ENCODE measurements around the gene PSME1. TPM values are rescaled to one million over a fixed set of nuclear protein-coding genes. Genes with fewer than 3 reads are reported as not detected.

Gene PSME1
- total and polyA plus RNA-seq, 2 of the 13 experiments (the other 11 are each of a cell fraction or from before 2014, with no cell fraction given) = 159 to 608 TPM

- TF ChIP-seq NFAT5 (CRISPR knock-in tag; IDR thresholded peaks at IDR 0.05) (peak; percentile 90), GFI1 (CRISPR knock-in tag; IDR thresholded peaks at IDR 0.05; ENCODE audit: borderline replicate concordance) (peak; percentile 90), ZNF274 (CRISPR knock-in tag; IDR thresholded peaks at IDR 0.05) (peak; percentile 99), E2F2 (CRISPR knock-in tag; IDR thresholded peaks at IDR 0.05; ENCODE audit: borderline replicate concordance) (peak; percentile 98; the same call in 1 of the 2 replicates), GATAD2A (CRISPR knock-in tag; IDR thresholded peaks at IDR 0.05) (peak; percentile 89; the same call in 1 of the 2 replicates), TBP (CRISPR knock-in tag; IDR thresholded peaks at IDR 0.05) (no peak), EP300 (IDR thresholded peaks at IDR 0.05; ENCODE audit: low read depth in 2 of 2, low read length in 2 of 2) (peak in 1 of 2 experiments; percentile 77; a peak in 2 of 4 replicates), EP300 (CRISPR knock-in tag; IDR thresholded peaks at IDR 0.05; ENCODE audit: borderline replicate concordance) (peak; percentile 82), ZNF839 (CRISPR knock-in tag; IDR thresholded peaks at IDR 0.05; ENCODE audit: borderline replicate concordance) (peak; percentile 95), ZNF207 (IDR thresholded peaks at IDR 0.05; ENCODE audit: borderline replicate concordance) (no peak), SOX6 (IDR thresholded peaks at IDR 0.05) (no peak), SOX6 (CRISPR knock-in tag; IDR thresholded peaks at IDR 0.05) (peak; percentile 89), HOXA5 (CRISPR knock-in tag; IDR thresholded peaks at IDR 0.05) (peak; percentile 100), HOMEZ (CRISPR knock-in tag; IDR thresholded peaks at IDR 0.05; ENCODE audit: low read depth) (peak; percentile 92), ZNF883 (CRISPR knock-in tag; IDR thresholded peaks at IDR 0.05; ENCODE audit: not compliant biosample characterization) (peak; percentile 99)
- TF ChIP-seq, protein P1, sequence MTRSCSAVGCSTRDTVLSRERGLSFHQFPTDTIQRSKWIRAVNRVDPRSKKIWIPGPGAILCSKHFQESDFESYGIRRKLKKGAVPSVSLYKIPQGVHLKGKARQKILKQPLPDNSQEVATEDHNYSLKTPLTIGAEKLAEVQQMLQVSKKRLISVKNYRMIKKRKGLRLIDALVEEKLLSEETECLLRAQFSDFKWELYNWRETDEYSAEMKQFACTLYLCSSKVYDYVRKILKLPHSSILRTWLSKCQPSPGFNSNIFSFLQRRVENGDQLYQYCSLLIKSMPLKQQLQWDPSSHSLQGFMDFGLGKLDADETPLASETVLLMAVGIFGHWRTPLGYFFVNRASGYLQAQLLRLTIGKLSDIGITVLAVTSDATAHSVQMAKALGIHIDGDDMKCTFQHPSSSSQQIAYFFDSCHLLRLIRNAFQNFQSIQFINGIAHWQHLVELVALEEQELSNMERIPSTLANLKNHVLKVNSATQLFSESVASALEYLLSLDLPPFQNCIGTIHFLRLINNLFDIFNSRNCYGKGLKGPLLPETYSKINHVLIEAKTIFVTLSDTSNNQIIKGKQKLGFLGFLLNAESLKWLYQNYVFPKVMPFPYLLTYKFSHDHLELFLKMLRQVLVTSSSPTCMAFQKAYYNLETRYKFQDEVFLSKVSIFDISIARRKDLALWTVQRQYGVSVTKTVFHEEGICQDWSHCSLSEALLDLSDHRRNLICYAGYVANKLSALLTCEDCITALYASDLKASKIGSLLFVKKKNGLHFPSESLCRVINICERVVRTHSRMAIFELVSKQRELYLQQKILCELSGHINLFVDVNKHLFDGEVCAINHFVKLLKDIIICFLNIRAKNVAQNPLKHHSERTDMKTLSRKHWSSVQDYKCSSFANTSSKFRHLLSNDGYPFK (CRISPR knock-in tag; IDR thresholded peaks at IDR 0.05; ENCODE audit: borderline replicate concordance) = peak; percentile 88; the same call in 1 of the 2 replicates
- TF ChIP-seq, protein P2, sequence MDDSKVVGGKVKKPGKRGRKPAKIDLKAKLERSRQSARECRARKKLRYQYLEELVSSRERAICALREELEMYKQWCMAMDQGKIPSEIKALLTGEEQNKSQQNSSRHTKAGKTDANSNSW (CRISPR knock-in tag; IDR thresholded peaks at IDR 0.05; ENCODE audit: borderline replicate concordance) = peak; percentile 99
Observed at GRCh38 chr14:24114532-24115421, 21.2 kb upstream of the PSME1 start, which contains the start of the genes DCAF11 and NRL (continued).

Measured in HepG2 (cell line).